GM12872 (cell line): ENCODE results near the gene FREM1.

Source experiments
- TF ChIP-seq, protein P1 (sequence below): IDR thresholded peaks from 3 replicates; pipeline ENCODE4 v1.5.1; 2011; ENCODE audit warnings: low read depth, mild to moderate bottlenecking, low read length, moderate library complexity; ENCODE audit not compliant: insufficient read depth

FREM1 gene

DNA sequence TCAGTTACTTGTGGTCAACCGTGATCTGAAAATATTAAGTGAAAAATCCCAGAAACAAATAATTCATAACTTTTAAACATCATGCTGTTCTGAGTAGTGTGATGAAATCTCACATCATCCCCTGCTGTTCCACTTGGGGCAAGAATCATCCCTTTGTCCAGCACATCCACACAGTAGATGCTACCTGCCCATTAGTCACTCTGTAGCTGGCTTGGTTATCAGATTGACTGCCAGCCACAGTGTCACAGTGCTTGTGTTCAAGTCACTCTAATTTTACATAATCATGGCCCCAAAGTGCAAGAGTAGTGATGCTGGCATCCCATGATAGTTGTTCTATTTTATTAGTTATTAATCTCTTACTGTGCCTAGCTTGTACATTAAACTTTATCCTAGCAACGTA lies 148.6 kb downstream of the FREM1 start:
- TF ChIP-seq, protein P1, sequence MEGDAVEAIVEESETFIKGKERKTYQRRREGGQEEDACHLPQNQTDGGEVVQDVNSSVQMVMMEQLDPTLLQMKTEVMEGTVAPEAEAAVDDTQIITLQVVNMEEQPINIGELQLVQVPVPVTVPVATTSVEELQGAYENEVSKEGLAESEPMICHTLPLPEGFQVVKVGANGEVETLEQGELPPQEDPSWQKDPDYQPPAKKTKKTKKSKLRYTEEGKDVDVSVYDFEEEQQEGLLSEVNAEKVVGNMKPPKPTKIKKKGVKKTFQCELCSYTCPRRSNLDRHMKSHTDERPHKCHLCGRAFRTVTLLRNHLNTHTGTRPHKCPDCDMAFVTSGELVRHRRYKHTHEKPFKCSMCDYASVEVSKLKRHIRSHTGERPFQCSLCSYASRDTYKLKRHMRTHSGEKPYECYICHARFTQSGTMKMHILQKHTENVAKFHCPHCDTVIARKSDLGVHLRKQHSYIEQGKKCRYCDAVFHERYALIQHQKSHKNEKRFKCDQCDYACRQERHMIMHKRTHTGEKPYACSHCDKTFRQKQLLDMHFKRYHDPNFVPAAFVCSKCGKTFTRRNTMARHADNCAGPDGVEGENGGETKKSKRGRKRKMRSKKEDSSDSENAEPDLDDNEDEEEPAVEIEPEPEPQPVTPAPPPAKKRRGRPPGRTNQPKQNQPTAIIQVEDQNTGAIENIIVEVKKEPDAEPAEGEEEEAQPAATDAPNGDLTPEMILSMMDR: no peak

DNA sequence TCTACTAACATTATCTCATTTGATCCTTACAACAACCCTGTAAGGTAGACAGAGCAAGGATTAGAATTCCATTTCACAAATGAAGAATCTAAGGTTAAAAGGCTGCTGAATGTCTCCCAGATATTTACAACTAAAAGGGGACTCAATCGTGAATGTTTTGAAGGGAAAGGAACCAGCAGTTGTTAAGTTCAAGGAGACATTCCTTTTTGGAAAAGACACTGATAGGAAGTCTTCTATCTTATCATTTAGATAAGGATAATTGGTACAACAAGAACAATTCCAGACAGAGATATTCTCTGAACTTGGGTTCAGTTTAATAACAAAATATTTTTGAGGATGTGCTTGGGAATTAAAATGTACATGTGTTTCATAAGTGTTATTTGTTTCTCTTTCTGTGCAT lies 150.2 kb downstream of the FREM1 start:
- TF ChIP-seq, protein P1: no peak

DNA sequence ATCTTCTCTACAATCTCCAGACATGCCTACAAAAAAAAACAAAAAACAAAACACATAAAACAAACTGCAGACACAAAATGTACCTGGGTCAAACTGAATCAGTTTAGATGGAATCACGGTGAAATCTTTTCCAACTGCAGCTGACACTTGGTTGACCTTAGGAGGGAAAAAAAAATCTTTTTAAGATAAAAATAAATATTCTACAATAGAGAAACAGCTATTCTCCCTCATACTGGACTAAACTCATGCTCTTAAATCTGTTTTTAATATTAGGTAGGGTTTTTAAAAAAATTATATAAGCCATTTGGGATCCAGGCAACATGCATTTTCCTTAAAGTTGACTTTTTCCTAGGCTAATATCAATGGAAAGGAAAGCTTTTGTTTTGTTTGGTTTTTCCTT lies 153.9 kb downstream of the FREM1 start:
- TF ChIP-seq, protein P1: no peak

DNA sequence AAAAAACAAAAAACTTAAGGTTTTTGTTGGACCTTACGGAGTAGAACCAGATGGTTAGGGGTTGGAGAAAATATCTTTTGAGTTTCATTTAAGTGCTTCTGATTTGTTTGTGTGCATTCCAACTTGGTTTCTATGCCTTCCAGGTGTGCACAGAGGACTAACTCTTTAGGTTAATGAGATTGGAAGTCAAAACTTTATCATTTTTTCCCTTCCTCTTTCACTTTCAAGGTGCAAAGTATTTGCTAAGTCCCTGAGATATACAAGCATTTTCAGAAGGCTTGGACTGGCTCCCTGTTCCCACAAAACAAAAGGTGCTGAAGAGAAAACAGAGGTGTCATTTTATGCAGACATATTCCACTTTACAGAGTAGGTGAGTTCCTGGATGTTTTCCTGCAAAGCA lies 157.4 kb downstream of the FREM1 start:
- TF ChIP-seq, protein P1: no peak

DNA sequence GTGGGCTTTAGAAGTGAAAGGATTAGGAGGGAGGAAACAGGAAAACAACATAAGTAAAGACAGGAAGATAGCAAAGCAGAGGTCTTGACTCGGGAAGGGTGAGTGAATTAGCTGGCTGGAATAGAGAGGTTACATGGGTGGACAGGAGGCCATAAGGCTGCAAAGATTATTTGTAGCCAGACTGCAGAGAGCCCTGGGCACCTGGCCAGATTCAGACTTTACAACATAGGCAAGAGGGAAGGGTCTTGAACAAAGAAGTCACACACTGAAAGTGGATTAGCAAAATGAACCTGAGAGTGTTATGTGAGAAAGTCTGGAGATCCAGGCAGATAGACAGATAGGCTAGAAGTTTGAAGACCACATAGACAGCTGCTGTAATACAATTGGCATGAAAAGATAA lies 158.0 kb downstream of the FREM1 start:
- TF ChIP-seq, protein P1: no peak

DNA sequence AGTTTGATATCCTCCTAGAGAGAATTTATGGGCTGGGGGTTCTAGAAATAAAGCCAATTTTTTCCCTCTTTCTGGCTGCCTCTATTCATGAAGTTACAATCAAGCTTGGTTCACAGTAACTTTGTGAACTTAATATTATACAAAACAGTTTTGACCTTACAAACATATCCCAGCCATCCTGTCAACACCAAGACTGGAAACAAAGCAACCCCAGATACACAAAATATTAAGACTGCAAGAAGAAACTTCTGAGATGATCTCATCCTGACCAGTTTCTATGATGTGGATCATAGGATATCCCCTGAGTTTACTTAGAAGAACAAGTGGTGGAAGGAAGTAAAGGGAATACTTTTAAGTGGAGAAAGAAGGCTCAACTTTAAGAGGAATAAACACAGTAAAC lies 159.4 kb downstream of the FREM1 start:
- TF ChIP-seq, protein P1: no peak

DNA sequence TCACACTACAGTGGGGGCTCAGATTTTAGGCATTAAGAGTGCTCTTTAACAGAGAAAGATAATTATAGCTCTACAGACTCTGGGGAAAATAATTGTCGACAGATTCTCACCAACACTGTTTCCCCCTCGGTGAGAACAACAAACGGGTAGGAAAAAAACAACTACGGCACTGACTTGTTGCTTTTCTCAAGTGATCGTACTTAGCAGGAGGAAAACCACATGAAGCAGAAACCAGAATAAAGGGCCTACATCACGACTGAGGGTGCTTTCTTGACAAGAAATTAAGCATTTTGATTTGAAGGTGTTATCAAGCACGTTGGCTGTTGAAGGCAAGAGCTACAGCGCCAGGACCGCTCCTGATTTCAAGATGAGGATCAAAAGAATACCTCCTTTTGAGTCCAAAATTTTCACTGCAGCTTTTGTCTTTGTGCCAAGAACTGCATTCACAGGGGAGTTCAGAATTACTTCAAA lies 160.5 kb downstream of the FREM1 start:
- TF ChIP-seq, protein P1: no peak

DNA sequence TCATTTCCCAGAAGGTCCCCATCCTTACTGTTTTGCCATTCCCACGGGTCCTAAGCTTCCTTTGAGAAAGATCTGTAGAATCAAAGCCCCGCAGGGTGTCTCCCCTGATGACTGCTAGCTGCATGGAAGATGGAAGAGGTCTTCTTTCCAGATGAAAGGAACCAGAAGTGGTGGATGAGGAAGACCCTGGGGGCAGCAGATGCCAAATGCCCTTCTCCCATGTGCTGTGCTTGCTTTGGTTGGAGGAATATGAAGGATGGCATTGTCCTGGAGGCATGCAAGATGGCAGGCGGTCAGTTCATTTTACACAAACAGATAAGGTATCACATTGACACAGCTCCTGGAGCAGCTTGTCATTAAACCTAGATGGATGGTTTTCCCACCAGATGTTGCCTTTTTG lies 161.9 kb downstream of the FREM1 start:
- TF ChIP-seq, protein P1: no peak
